Measurements from ENCODE around the gene SIK3.

Gene SIK3

GRCh38 chr11:116888024-116888423 is 210.2 kb downstream of the SIK3 start:
- peak; percentile 44 for DNase-seq

- no peak for DNase-seq
Observed at GRCh38 chr11:116885951-116886655, 212.1 kb downstream of the SIK3 start.

- DNase-seq = no peak
Observed at GRCh38 chr11:116882386-116882785, 215.8 kb downstream of the SIK3 start.

- DNase-seq = no peak
Observed at GRCh38 chr11:116881143-116881542, 217.1 kb downstream of the SIK3 start.

- no peak for DNase-seq
Observed at GRCh38 chr11:116879800-116880625, 218.2 kb downstream of the SIK3 start.

GRCh38 chr11:116876656-116877055 is 221.6 kb downstream of the SIK3 start:
- no peak for DNase-seq

GRCh38 chr11:116875194-116875593 is 223.0 kb downstream of the SIK3 start:
- no peak for DNase-seq

GRCh38 chr11:116874251-116874650 is 224.0 kb downstream of the SIK3 start:
- DNase-seq = no peak

GRCh38 chr11:116873381-116873780 is 224.8 kb downstream of the SIK3 start:
- no peak for DNase-seq

GRCh38 chr11:116871248-116871647 is 227.0 kb downstream of the SIK3 start:
- no peak for DNase-seq

GRCh38 chr11:116870054-116870453 is 228.2 kb downstream of the SIK3 start:
- no peak for DNase-seq

GRCh38 chr11:116869610-116870009 is 228.6 kb downstream of the SIK3 start:
- no peak for DNase-seq

- no peak for DNase-seq
Observed at GRCh38 chr11:116868066-116868465, 230.2 kb downstream of the SIK3 start.

GRCh38 chr11:116867619-116868018 is 230.6 kb downstream of the SIK3 start:
- no peak for DNase-seq

GRCh38 chr11:116866804-116867455 is 231.3 kb downstream of the SIK3 start:
- no peak for DNase-seq

GRCh38 chr11:116865696-116866095 is 232.5 kb downstream of the SIK3 start:
- DNase-seq = no peak

GRCh38 chr11:116864531-116864930 is 233.7 kb downstream of the SIK3 start:
- DNase-seq = no peak

GRCh38 chr11:116862951-116863350 is 235.3 kb downstream of the SIK3 start:
- DNase-seq = no peak

GRCh38 chr11:116862185-116862584 is 236.0 kb downstream of the SIK3 start:
- no peak for DNase-seq

GRCh38 chr11:116861539-116861938 is 236.7 kb downstream of the SIK3 start:
- DNase-seq = no peak

- no peak for DNase-seq
Observed at GRCh38 chr11:116860303-116860702, 237.9 kb downstream of the SIK3 start.

- no peak for DNase-seq
Observed at GRCh38 chr11:116859175-116859574, 239.1 kb downstream of the SIK3 start.

GRCh38 chr11:116857936-116858335 is 240.3 kb downstream of the SIK3 start:
- DNase-seq = no peak

GRCh38 chr11:116857316-116857715 is 240.9 kb downstream of the SIK3 start:
- no peak for DNase-seq

All from left hindlimb (tissue), 1 donor.